Mucosa of stomach (tissue), 1 donor: ENCODE measurements around the gene SMIM3.
"Not testable (repeated sequence)": the region's sequence is repeated elsewhere in the genome, so short reads cannot be mapped to it uniquely, and the experiment has no call there.

ENCODE experiments used
- H3K27me3 ChIP-seq: one replicate; pipeline ENCODE4 v1.7.0; 2013; ENCODE audit warnings: mild to moderate bottlenecking, low read length; ENCODE audit not compliant: control insufficient read depth, insufficient read depth
- H3K36me3 ChIP-seq: one replicate; pipeline ENCODE4 v1.7.0; 2013; ENCODE audit warnings: low read length; ENCODE audit not compliant: control insufficient read depth, insufficient read depth
- H3K4me1 ChIP-seq: one replicate; pipeline ENCODE4 v1.7.0; 2013; ENCODE audit warnings: mild to moderate bottlenecking, low read length; ENCODE audit not compliant: control insufficient read depth, insufficient read depth
- H3K4me3 ChIP-seq: one replicate; pipeline ENCODE4 v1.7.0; 2013; ENCODE audit warnings: low read length
- H3K9ac ChIP-seq: one replicate; pipeline ENCODE4 v1.7.0; 2013; ENCODE audit warnings: mild to moderate bottlenecking, low read length, moderate library complexity
- H3K9me3 ChIP-seq: one replicate; pipeline ENCODE4 v1.7.0; 2013; ENCODE audit warnings: mild to moderate bottlenecking, low read length, moderate library complexity; ENCODE audit not compliant: control insufficient read depth
- donor health status: Pancreatic carcinoma.

The SMIM3 gene

GRCh38 chr5:150786876-150787275 lies 8.3 kb downstream of the SMIM3 start:
- H3K9me3 ChIP-seq, result no peaks in the 10 kb centered on the region
- no peaks in the 10 kb centered on the region for H3K36me3 ChIP-seq
- no peak overlapping the region for H3K4me3 ChIP-seq
- no peak overlapping the region for H3K9ac ChIP-seq
- peaks cover 10% of the 10 kb centered on the region for H3K4me1 ChIP-seq
- H3K27me3 ChIP-seq, result no peaks in the 10 kb centered on the region

GRCh38 chr5:150787656-150788055 lies 9.1 kb downstream of the SMIM3 start:
- Histone ChIP-seq H3K36me3 (no peaks in the 10 kb centered on the region), H3K27me3 (no peaks in the 10 kb centered on the region), H3K4me1 (peaks cover 8% of the 10 kb centered on the region), H3K9ac (no peak overlapping the region), H3K4me3 (no peak overlapping the region), H3K9me3 (no peaks in the 10 kb centered on the region)

- Histone ChIP-seq H3K9me3 (no peaks in the 10 kb centered on the region), H3K27me3 (no peaks in the 10 kb centered on the region), H3K9ac (no peak overlapping the region), H3K36me3 (no peaks in the 10 kb centered on the region), H3K4me1 (no peaks in the 10 kb centered on the region), H3K4me3 (no peak overlapping the region)
Observed at GRCh38 chr5:150788977-150789376, 10.4 kb downstream of the SMIM3 start.

- Histone ChIP-seq H3K27me3 (no peaks in the 10 kb centered on the region), H3K9me3 (no peaks in the 10 kb centered on the region), H3K9ac (no peak overlapping the region), H3K4me3 (no peak overlapping the region), H3K4me1 (no peaks in the 10 kb centered on the region), H3K36me3 (no peaks in the 10 kb centered on the region)
Observed at GRCh38 chr5:150789450-150789849, 10.9 kb downstream of the SMIM3 start.

- Histone ChIP-seq H3K4me1 (no peaks in the 10 kb centered on the region), H3K27me3 (no peaks in the 10 kb centered on the region), H3K9ac (no peak overlapping the region), H3K9me3 (no peaks in the 10 kb centered on the region), H3K36me3 (no peaks in the 10 kb centered on the region), H3K4me3 (no peak overlapping the region)
Observed at GRCh38 chr5:150789943-150790611, 11.5 kb downstream of the SMIM3 start.

GRCh38 chr5:150791536-150791935 lies 13.0 kb downstream of the SMIM3 start:
- Histone ChIP-seq H3K36me3 (no peaks in the 10 kb centered on the region), H3K9ac (no peak overlapping the region), H3K27me3 (no peaks in the 10 kb centered on the region), H3K4me1 (no peaks in the 10 kb centered on the region), H3K4me3 (no peak overlapping the region), H3K9me3 (no peaks in the 10 kb centered on the region)

GRCh38 chr5:150793423-150793888 lies 14.9 kb downstream of the SMIM3 start:
- not testable (repeated sequence) for H3K9me3 ChIP-seq, H3K4me3 ChIP-seq, H3K27me3 ChIP-seq, H3K9ac ChIP-seq, H3K4me1 ChIP-seq, H3K36me3 ChIP-seq

GRCh38 chr5:150794927-150795326 lies 16.4 kb downstream of the SMIM3 start:
- Histone ChIP-seq H3K27me3 (no peaks in the 10 kb centered on the region), H3K4me3 (no peak overlapping the region)

GRCh38 chr5:150797384-150797783 lies 18.8 kb downstream of the SMIM3 start:
- Histone ChIP-seq H3K9ac (no peak overlapping the region), H3K27me3 (no peaks in the 10 kb centered on the region), H3K4me3 (no peak overlapping the region), H3K9me3 (no peaks in the 10 kb centered on the region), H3K36me3 (no peaks in the 10 kb centered on the region), H3K4me1 (no peaks in the 10 kb centered on the region)

More at GRCh38 chr5:150794927-150795326, 16.4 kb downstream of the SMIM3 start:
- H3K9ac ChIP-seq, result no peak overlapping the region
- no peaks in the 10 kb centered on the region for H3K4me1 ChIP-seq
- H3K9me3 ChIP-seq, result no peaks in the 10 kb centered on the region
- no peaks in the 10 kb centered on the region for H3K36me3 ChIP-seq

- Histone ChIP-seq H3K36me3 (no peaks in the 10 kb centered on the region), H3K9ac (no peak overlapping the region), H3K27me3 (no peaks in the 10 kb centered on the region), H3K4me1 (no peaks in the 10 kb centered on the region), H3K4me3 (peak overlapping the region; percentile 5), H3K9me3 (no peaks in the 10 kb centered on the region)
Observed at GRCh38 chr5:150801117-150801927, 22.8 kb downstream of the SMIM3 start.

- no peak overlapping the region for H3K9ac ChIP-seq
- no peak overlapping the region for H3K4me3 ChIP-seq
- H3K9me3 ChIP-seq, result no peaks in the 10 kb centered on the region
- no peaks in the 10 kb centered on the region for H3K27me3 ChIP-seq
- no peaks in the 10 kb centered on the region for H3K4me1 ChIP-seq
- no peaks in the 10 kb centered on the region for H3K36me3 ChIP-seq
Observed at GRCh38 chr5:150804388-150804787, 25.8 kb downstream of the SMIM3 start.

GRCh38 chr5:150809363-150809762 lies 30.8 kb downstream of the SMIM3 start:
- Histone ChIP-seq H3K9me3 (no peaks in the 10 kb centered on the region), H3K4me3 (no peak overlapping the region), H3K36me3 (no peaks in the 10 kb centered on the region), H3K27me3 (no peaks in the 10 kb centered on the region), H3K4me1 (no peaks in the 10 kb centered on the region), H3K9ac (no peak overlapping the region)
